ENCODE measurements around the gene TAPT1.

- TF ChIP-seq, protein P1, sequence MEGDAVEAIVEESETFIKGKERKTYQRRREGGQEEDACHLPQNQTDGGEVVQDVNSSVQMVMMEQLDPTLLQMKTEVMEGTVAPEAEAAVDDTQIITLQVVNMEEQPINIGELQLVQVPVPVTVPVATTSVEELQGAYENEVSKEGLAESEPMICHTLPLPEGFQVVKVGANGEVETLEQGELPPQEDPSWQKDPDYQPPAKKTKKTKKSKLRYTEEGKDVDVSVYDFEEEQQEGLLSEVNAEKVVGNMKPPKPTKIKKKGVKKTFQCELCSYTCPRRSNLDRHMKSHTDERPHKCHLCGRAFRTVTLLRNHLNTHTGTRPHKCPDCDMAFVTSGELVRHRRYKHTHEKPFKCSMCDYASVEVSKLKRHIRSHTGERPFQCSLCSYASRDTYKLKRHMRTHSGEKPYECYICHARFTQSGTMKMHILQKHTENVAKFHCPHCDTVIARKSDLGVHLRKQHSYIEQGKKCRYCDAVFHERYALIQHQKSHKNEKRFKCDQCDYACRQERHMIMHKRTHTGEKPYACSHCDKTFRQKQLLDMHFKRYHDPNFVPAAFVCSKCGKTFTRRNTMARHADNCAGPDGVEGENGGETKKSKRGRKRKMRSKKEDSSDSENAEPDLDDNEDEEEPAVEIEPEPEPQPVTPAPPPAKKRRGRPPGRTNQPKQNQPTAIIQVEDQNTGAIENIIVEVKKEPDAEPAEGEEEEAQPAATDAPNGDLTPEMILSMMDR (IDR thresholded peaks at IDR 0.05) = no peak
- no peak for TF ChIP-seq POLR2A (IDR thresholded peaks at IDR 0.05)
Observed at GRCh38 chr4:16230308-16230707, 4.0 kb upstream of the TAPT1 start.

Measured in testis (tissue), 2 donors.